Kidney epithelial cell (primary cell): ENCODE measurements around the gene CYP46A1. TPM values are rescaled to one million over a fixed set of nuclear protein-coding genes. Genes with fewer than 3 reads are reported as not detected.
"Not testable (repeated sequence)": the region's sequence is repeated elsewhere in the genome, so short reads cannot be mapped to it uniquely, and the experiment has no call there.

ENCODE experiments used
- DNase-seq: peaks from one replicate; pipeline ENCODE4 v3.0.0-alpha.2; 2010; ENCODE audit warnings: low read depth
- H3K27me3 ChIP-seq: 2 replicates; pipeline ENCODE4 v1.6.0; 2011; ENCODE audit warnings: low read length; ENCODE audit not compliant: control insufficient read depth, insufficient read depth
- H3K36me3 ChIP-seq: 2 replicates; pipeline ENCODE4 v1.5.1; 2011; ENCODE audit warnings: low read length; ENCODE audit not compliant: control insufficient read depth, insufficient read depth
- H3K4me3 ChIP-seq: 2 replicates; pipeline ENCODE4 v1.5.1; 2011; ENCODE audit warnings: low read depth, mild to moderate bottlenecking, control low read depth, low read length
- CTCF ChIP-seq: IDR thresholded peaks from 2 replicates; pipeline ENCODE4 v1.5.1; 2011; ENCODE audit warnings: mild to moderate bottlenecking, moderate library complexity, low read length, control low read depth, inconsistent platforms; ENCODE audit not compliant: insufficient read depth, poor library complexity, severe bottlenecking
- total RNA-seq: library from RNA; depleted of rRNA; stranded (reverse); fragments of >200 nt; gene quantifications from 2 replicates; pipeline ENCODE4 v1.2.3, GENCODE V29; 2015

The CYP46A1 gene
- total RNA-seq, 1 donor from 2014 or later = not detected

- Histone ChIP-seq H3K36me3 (no peaks in the 10 kb centered on the region), H3K27me3 (no peaks in the 10 kb centered on the region), H3K4me3 (no peak overlapping the region)
- DNase-seq = no peak
- no peak for TF ChIP-seq CTCF
These were observed 76.7 kb downstream of the CYP46A1 start for GRCh38 chr14:99760817-99761216.

- DNase-seq, H3K4me3 ChIP-seq, H3K27me3 ChIP-seq, H3K36me3 ChIP-seq: not testable (repeated sequence)
These were observed 78.8 kb downstream of the CYP46A1 start for GRCh38 chr14:99762911-99763310.

DNA sequence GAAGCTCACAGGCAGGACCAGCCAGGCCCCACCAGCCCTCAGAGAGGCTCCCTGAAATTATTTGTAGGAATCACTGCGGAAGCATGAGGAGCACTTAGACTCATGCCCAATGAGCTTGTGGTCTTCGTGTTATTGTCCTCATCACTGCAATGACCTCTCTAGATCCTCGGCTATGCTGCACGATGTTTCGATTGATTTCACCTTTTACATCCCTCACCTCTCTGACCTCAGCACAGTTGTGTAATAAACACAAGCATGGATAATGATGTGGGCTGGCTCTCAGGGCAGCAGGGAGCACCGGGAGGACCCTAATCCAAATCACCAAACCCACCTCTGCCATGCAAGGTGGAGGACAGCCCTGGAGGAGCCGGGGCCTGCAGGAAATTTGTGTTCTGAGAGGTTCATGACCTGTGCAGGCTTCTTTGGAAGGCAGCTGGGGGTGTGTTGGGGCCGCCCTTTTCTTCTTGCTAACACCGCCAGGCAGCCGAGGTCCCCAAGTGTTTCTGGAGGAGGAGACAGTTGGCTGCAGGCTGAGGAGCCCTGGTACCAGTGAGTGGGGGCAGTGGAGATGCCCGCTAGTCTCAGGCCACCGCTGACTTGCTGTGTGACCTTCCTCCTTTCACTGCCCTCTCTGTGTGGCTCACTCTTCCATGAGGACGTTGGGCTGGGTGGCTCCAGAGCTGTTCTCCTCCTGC, 79.6 kb downstream of the CYP46A1 start:
- TF ChIP-seq CTCF = no peak
- no peak for DNase-seq
- H3K4me3 ChIP-seq = no peak overlapping the region
- no peaks in the 10 kb centered on the region for H3K27me3 ChIP-seq
- H3K36me3 ChIP-seq = no peaks in the 10 kb centered on the region

GRCh38 chr14:99764222-99764706, 80.2 kb downstream of the CYP46A1 start:
- no peaks in the 10 kb centered on the region for H3K36me3 ChIP-seq
- no peak for DNase-seq
- no peak for TF ChIP-seq CTCF
- H3K27me3 ChIP-seq = no peaks in the 10 kb centered on the region
- no peak overlapping the region for H3K4me3 ChIP-seq

- no peak for DNase-seq
- TF ChIP-seq CTCF = no peak
- Histone ChIP-seq H3K36me3 (no peaks in the 10 kb centered on the region), H3K4me3 (no peak overlapping the region), H3K27me3 (no peaks in the 10 kb centered on the region)
These were observed 84.3 kb downstream of the CYP46A1 start for GRCh38 chr14:99768381-99768780.

- no peak for TF ChIP-seq CTCF
- no peak overlapping the region for H3K4me3 ChIP-seq
- no peaks in the 10 kb centered on the region for H3K36me3 ChIP-seq
- no peaks in the 10 kb centered on the region for H3K27me3 ChIP-seq
- no peak for DNase-seq
These were observed 85.0 kb downstream of the CYP46A1 start for GRCh38 chr14:99769123-99769522.
